Stimulated activated CD8-positive, alpha-beta memory T cell treated with anti-CD3 and anti-CD28 coated beads, Interleukin-4, amount 100 ng/mL, for 1 hour (primary cell): ENCODE data around the gene PLEK2.
"Not testable (repeated sequence)": the region's sequence is repeated elsewhere in the genome, so short reads cannot be mapped to it uniquely, and the experiment has no call there.

Source experiments
- DNase-seq, 2 donors: peaks; one replicate each; pipeline ENCODE4 v3.0.0-alpha.2; 2020; ENCODE audit warnings: low read depth in 2 of 2, low spot score in 1 of 2

PLEK2 gene

GRCh38 chr14:67360470-67361206 is 51.3 kb downstream of the PLEK2 start:
- no peak for DNase-seq

GRCh38 chr14:67359775-67360469 is 52.0 kb downstream of the PLEK2 start, which contains the start of the genes ATP6V1D and EIF2S1:
Gene ATP6V1D (minus strand): TSS chr14:67359804. CDS start chr14:67359698, 106 bp downstream.
Gene EIF2S1 (plus strand): TSS chr14:67360328. CDS start chr14:67364768, 4,440 bp downstream.
- peak; percentile 99 for DNase-seq

- no peak for DNase-seq
These were observed 52.8 kb downstream of the PLEK2 start for GRCh38 chr14:67358924-67359774.

- no peak for DNase-seq
These were observed 54.0 kb downstream of the PLEK2 start for GRCh38 chr14:67357969-67358354.

GRCh38 chr14:67357186-67357968 is 54.6 kb downstream of the PLEK2 start:
- DNase-seq: no peak

GRCh38 chr14:67352055-67352454 is 59.9 kb downstream of the PLEK2 start:
- DNase-seq: no peak

GRCh38 chr14:67345583-67345982 is 66.4 kb downstream of the PLEK2 start:
- DNase-seq: no peak

- no peak for DNase-seq
These were observed 68.2 kb downstream of the PLEK2 start for GRCh38 chr14:67343601-67344230.

- DNase-seq: not testable (repeated sequence)
These were observed 70.7 kb downstream of the PLEK2 start for GRCh38 chr14:67341231-67341630.
